ENCODE results near the gene ZCCHC17.
A peak's percentile ranks its signal among the peaks of the same experiment; 100 is the strongest.

The ZCCHC17 gene

DNA sequence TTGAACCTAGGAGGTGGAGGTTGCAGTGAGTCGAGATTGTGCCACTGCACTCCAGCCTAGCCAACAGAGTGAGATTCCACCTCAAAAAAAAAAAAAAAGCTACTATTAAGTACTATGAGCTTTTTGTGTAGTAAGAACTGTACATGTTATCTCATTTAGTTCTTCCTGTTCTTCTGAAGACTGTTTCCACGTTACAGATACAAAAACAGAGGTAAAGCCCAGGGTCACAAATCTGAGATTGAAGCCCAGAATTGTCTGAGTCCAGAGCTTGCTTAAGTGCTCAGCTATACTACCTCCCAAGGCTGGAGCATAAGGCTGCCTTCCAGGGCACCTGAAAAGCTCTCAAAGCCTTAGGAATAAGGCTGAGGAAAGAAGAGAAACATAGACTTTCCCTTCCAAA is 73.2 kb downstream of the ZCCHC17 start:
- H3K4me1 ChIP-seq (ENCODE audit: insufficient read depth, insufficient read length) = peaks cover 25% of the 10 kb centered on the region

DNA sequence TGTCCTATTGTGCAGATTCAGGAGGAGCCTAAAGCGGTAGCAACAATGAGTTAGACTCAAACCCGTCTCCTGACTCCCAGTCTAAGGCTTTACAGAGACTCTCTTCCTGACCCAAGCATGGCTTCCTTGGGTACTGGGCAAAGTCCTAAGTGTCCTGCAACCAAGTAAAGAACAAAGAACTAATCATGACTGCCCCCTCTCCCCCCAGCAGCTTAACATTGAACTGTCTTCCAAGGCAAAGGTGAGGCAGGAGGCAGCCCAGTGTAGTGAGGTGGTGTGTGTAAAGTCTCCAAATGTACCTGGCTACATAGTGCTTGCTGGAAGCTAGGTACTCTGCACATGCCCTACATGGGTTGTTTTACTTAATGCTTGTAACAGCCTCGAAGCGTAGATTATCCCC is 73.7 kb downstream of the ZCCHC17 start:
- TF ChIP-seq ZNF274 (IDR thresholded peaks at IDR 0.05; ENCODE audit: low read depth, low read length) = no peak
- no peak for TF ChIP-seq SUZ12 (IDR thresholded peaks at IDR 0.05; ENCODE audit: extremely low read depth, insufficient read depth, insufficient read length)
- no peak for TF ChIP-seq YY1 (IDR thresholded peaks at IDR 0.05; ENCODE audit: insufficient read depth, insufficient read length)
- Histone ChIP-seq H3K4me3 (ENCODE audit: insufficient read length, low read depth) (no peak overlapping the region), H3K9me3 (ENCODE audit: insufficient read depth, low read length) (no peaks in the 10 kb centered on the region), H3K27me3 (ENCODE audit: insufficient read depth, insufficient read length) (no peaks in the 10 kb centered on the region), H3K36me3 (ENCODE audit: insufficient read depth, insufficient read length, low read length) (peaks cover 45% of the 10 kb centered on the region), H3K4me1 (ENCODE audit: insufficient read depth, insufficient read length) (peaks cover 25% of the 10 kb centered on the region), H3K9ac (ENCODE audit: insufficient read length, low read depth) (no peak overlapping the region)
- no peak for DNase-seq (ENCODE audit: low read depth, low spot score)

More for the DNA sequence above, 73.2 kb downstream of the ZCCHC17 start:
- no peak for TF ChIP-seq YY1 (IDR thresholded peaks at IDR 0.05; ENCODE audit: insufficient read depth, insufficient read length)
- TF ChIP-seq SUZ12 (IDR thresholded peaks at IDR 0.05; ENCODE audit: extremely low read depth, insufficient read depth, insufficient read length) = no peak
- no peak for TF ChIP-seq ZNF274 (IDR thresholded peaks at IDR 0.05; ENCODE audit: low read depth, low read length)
- H3K4me3 ChIP-seq (ENCODE audit: insufficient read length, low read depth) = no peak overlapping the region
- no peak overlapping the region for H3K9ac ChIP-seq (ENCODE audit: insufficient read length, low read depth)
- H3K9me3 ChIP-seq (ENCODE audit: insufficient read depth, low read length) = no peaks in the 10 kb centered on the region
- no peaks in the 10 kb centered on the region for H3K27me3 ChIP-seq (ENCODE audit: insufficient read depth, insufficient read length)
- H3K36me3 ChIP-seq (ENCODE audit: insufficient read depth, insufficient read length, low read length) = peaks cover 50% of the 10 kb centered on the region
- no peak for DNase-seq (ENCODE audit: low read depth, low spot score)

DNA sequence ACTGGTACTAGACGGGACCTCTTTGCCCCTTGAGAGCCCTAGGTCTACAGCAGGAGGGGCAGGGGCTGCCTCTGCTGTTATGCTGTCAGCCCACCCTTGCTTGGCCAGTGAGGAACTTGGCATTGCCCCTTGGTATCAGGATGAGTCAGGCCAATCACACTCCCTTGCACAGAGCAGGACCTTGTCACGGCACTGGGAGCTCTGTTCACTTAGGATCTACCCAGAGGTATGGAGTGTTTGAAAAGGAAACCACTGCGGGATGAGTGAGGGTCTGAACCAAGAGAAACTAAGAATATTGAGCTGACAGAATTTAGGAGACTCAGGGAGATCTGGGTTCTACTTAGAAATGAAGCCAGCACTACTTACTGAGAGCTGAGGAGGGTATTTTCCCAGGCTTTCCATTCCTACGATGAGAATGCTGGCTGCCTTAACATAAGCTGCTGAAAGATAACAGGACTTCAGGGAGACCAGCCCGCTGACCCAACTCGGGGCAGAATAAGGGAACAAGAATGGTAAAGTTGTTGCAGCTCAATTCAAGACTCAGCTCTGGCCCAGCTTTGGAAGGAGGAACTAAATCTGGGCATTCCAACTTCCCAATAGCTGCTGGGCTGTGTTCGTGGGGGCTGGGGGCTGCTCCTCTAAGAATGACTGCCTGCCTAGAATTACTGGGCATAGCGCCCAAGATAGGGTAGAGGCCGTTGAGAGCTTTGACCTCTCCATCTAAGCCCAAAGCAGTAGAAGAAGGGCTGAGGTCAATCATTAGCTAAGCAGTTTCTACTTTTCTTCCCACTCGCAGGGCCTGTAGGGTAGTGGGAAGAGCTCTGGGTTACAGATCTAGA is 74.5 kb downstream of the ZCCHC17 start:
- Histone ChIP-seq H3K9me3 (ENCODE audit: insufficient read depth, low read length) (no peaks in the 10 kb centered on the region), H3K4me3 (ENCODE audit: insufficient read length, low read depth) (peak overlapping the region; percentile 66), H3K36me3 (ENCODE audit: insufficient read depth, insufficient read length, low read length) (peaks cover 37% of the 10 kb centered on the region), H3K27me3 (ENCODE audit: insufficient read depth, insufficient read length) (no peaks in the 10 kb centered on the region), H3K9ac (ENCODE audit: insufficient read length, low read depth) (peak overlapping the region; percentile 4), H3K4me1 (ENCODE audit: insufficient read depth, insufficient read length) (peaks cover 27% of the 10 kb centered on the region)
- TF ChIP-seq SUZ12 (IDR thresholded peaks at IDR 0.05; ENCODE audit: extremely low read depth, insufficient read depth, insufficient read length) (no peak), YY1 (IDR thresholded peaks at IDR 0.05; ENCODE audit: insufficient read depth, insufficient read length) (no peak), ZNF274 (IDR thresholded peaks at IDR 0.05; ENCODE audit: low read depth, low read length) (no peak)
- DNase-seq (ENCODE audit: low read depth, low spot score) = no peak

DNA sequence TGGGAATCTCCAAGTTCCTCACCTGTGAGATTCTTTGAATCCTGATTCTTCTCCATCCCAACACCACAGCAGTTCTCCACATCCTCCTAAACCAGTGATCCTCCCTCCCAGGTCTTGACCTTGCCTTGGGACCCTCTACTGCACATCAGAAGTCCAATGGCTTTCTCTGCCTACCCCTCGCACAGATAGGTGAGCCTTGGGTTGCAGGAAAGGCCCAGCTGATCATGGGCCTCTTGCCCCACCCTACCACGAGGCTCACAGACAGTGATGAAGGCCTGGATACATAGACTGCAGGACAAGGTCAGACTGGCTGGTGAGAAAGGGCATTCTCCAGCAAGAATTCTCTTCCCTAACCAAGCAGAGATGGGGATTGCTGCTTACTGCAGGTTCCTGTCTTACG is 75.2 kb downstream of the ZCCHC17 start:
- Histone ChIP-seq H3K27me3 (ENCODE audit: insufficient read depth, insufficient read length) (no peaks in the 10 kb centered on the region), H3K4me1 (ENCODE audit: insufficient read depth, insufficient read length) (peaks cover 32% of the 10 kb centered on the region), H3K36me3 (ENCODE audit: insufficient read depth, insufficient read length, low read length) (peaks cover 30% of the 10 kb centered on the region), H3K4me3 (ENCODE audit: insufficient read length, low read depth) (peak overlapping the region; percentile 66), H3K9ac (ENCODE audit: insufficient read length, low read depth) (peak overlapping the region; percentile 89), H3K9me3 (ENCODE audit: insufficient read depth, low read length) (no peaks in the 10 kb centered on the region)
- no peak for TF ChIP-seq YY1 (IDR thresholded peaks at IDR 0.05; ENCODE audit: insufficient read depth, insufficient read length)
- no peak for DNase-seq (ENCODE audit: low read depth, low spot score)

DNA sequence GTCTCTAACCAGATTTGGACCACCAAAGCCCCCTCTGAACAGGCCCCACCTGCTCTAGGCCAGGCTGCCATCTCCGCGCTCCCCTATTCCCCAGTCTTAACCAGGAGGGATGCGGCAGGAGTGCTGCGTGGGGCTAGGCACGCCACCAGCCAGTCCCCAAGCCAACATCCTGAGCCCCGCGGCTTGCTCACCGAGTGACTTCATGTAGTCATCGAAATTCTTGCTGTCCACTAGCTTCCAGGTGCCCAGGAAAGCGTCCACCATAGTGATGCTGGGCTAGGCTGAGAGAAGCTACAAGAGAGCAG is 75.9 kb downstream of the ZCCHC17 start:
- Histone ChIP-seq H3K4me1 (ENCODE audit: insufficient read depth, insufficient read length) (peaks cover 32% of the 10 kb centered on the region), H3K36me3 (ENCODE audit: insufficient read depth, insufficient read length, low read length) (peaks cover 23% of the 10 kb centered on the region), H3K9me3 (ENCODE audit: insufficient read depth, low read length) (no peaks in the 10 kb centered on the region), H3K9ac (ENCODE audit: insufficient read length, low read depth) (peak overlapping the region; percentile 89), H3K27me3 (ENCODE audit: insufficient read depth, insufficient read length) (no peaks in the 10 kb centered on the region), H3K4me3 (ENCODE audit: insufficient read length, low read depth) (peak overlapping the region; percentile 66)
- TF ChIP-seq YY1 (IDR thresholded peaks at IDR 0.05; ENCODE audit: insufficient read depth, insufficient read length) (no peak), ZNF274 (IDR thresholded peaks at IDR 0.05; ENCODE audit: low read depth, low read length) (no peak), SUZ12 (IDR thresholded peaks at IDR 0.05; ENCODE audit: extremely low read depth, insufficient read depth, insufficient read length) (no peak)
- no peak for DNase-seq (ENCODE audit: low read depth, low spot score)

DNA sequence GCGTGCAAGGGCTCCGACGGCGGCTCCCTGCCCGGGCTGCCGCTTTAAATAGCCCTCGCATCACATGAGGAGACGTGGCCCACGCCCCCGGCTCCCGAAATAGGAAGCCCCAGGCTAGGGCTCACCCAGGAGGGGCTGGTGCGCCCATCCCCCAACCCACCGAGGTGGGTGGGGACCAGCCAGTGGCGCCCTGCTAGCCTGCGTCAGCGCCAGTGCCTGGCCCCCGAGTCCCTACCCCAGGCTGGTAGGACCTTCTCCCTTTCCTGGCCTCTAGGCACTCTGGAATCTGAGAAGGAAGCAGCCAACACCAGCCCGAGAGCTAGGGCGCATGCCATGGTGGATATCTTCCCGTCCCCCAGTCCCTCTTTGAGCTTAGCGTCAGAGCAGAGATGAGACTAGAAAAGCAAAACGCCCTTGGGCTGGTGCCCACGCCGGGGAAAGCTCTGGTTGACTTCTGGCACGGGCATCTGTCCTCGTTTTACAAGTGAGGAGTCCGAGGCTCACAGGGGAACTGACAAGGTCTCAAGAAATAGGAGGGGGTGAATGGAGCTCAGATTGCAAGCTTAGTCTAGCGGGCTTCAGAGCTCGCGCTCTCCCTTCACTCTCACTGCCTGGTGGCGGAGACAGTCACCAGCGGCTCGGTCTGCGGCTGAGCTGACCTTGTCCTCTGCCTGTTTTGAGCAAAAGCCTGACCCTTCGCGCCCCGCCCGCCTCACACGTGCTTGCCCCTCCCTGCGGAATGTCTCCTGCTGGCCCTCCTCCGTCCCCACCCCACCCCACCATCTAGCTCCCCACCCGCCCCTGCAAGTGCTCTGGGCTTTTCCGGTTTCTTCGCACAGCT is 76.4 kb downstream of the ZCCHC17 start, which contains the start of gene FABP3:
TSS of gene FABP3 (minus strand) at position 21 of the 841 bp plus-strand sequence. CDS start 62 bp downstream, outside the sequence.
- Histone ChIP-seq H3K4me1 (ENCODE audit: insufficient read depth, insufficient read length) (peaks cover 32% of the 10 kb centered on the region), H3K27me3 (ENCODE audit: insufficient read depth, insufficient read length) (no peaks in the 10 kb centered on the region), H3K9ac (ENCODE audit: insufficient read length, low read depth) (peak within 1 kb of the TSS; percentile 89), H3K9me3 (ENCODE audit: insufficient read depth, low read length) (no peaks in the 10 kb centered on the region), H3K36me3 (ENCODE audit: insufficient read depth, insufficient read length, low read length) (peaks cover 18% of the 10 kb centered on the region), H3K4me3 (ENCODE audit: insufficient read length, low read depth) (peak within 1 kb of the TSS; percentile 66)
- TF ChIP-seq ZNF274 (IDR thresholded peaks at IDR 0.05; ENCODE audit: low read depth, low read length) (no peak), SUZ12 (IDR thresholded peaks at IDR 0.05; ENCODE audit: extremely low read depth, insufficient read depth, insufficient read length) (no peak), YY1 (IDR thresholded peaks at IDR 0.05; ENCODE audit: insufficient read depth, insufficient read length) (no peak)
- peak; percentile 98 for DNase-seq (ENCODE audit: low read depth, low spot score)

DNA sequence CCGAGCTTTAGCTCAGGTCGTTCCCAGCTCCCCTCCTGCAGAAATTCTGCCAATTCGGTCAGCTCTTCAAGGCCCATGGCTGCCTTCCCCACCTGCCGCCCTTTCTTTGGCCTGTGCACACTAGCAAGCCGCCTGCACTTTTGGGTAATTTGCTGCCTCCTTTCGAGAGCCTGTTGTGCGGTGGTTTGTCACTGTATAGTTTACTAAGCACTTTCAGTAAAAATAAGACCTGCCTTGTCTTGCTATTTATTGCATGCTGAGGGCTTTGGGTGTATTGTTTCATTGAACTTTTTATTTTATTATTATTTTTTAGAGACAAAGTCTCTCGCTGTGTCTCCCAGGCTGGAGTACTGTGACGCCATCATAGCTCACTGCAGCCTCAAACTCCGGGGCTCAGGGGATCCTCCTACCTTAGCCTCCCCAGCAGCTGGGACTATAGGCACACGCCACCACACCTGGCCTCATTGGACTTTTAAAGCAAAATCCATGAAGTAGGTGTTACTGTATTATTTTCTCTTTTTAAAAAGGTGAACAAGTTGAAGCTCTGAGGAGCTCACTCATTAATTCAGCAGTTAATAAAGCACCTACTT is 77.2 kb downstream of the ZCCHC17 start:
- peaks cover 26% of the 10 kb centered on the region for H3K4me1 ChIP-seq (ENCODE audit: insufficient read depth, insufficient read length)
- H3K9me3 ChIP-seq (ENCODE audit: insufficient read depth, low read length) = no peaks in the 10 kb centered on the region
- peak overlapping the region; percentile 74 for H3K9ac ChIP-seq (ENCODE audit: insufficient read length, low read depth)
- TF ChIP-seq SUZ12 (IDR thresholded peaks at IDR 0.05; ENCODE audit: extremely low read depth, insufficient read depth, insufficient read length) (no peak), YY1 (IDR thresholded peaks at IDR 0.05; ENCODE audit: insufficient read depth, insufficient read length) (no peak), ZNF274 (IDR thresholded peaks at IDR 0.05; ENCODE audit: low read depth, low read length) (no peak)
- no peak for DNase-seq (ENCODE audit: low read depth, low spot score)
- H3K4me3 ChIP-seq (ENCODE audit: insufficient read length, low read depth) = no peak overlapping the region
- H3K36me3 ChIP-seq (ENCODE audit: insufficient read depth, insufficient read length, low read length) = peaks cover 10% of the 10 kb centered on the region
- H3K27me3 ChIP-seq (ENCODE audit: insufficient read depth, insufficient read length) = no peaks in the 10 kb centered on the region

Measured in NT2/D1 (cell line).